Activated naive CD4-positive, alpha-beta T cell treated with anti-CD3 and anti-CD28 coated beads, Interleukin-2, amount 50 U/mL, for 24 hours (primary cell): ENCODE measurements around the gene PCDHB13.
"Not testable (repeated sequence)": the region's sequence is repeated elsewhere in the genome, so short reads cannot be mapped to it uniquely, and the experiment has no call there.

Experiments used
- H3K27ac Mint-ChIP-seq: one replicate; pipeline ENCODE4 v1.8.0; 2021; ENCODE audit warnings: mild to moderate bottlenecking, mixed read lengths
- H3K27me3 Mint-ChIP-seq: one replicate; pipeline ENCODE4 v1.8.0; 2021; ENCODE audit warnings: mixed read lengths
- H3K36me3 Mint-ChIP-seq: one replicate; pipeline ENCODE4 v1.8.0; 2021; ENCODE audit warnings: mixed read lengths
- H3K4me1 Mint-ChIP-seq: one replicate; pipeline ENCODE4 v1.8.0; 2021; ENCODE audit warnings: mixed read lengths
- H3K4me3 Mint-ChIP-seq: one replicate; pipeline ENCODE4 v1.8.0; 2021; ENCODE audit warnings: mild to moderate bottlenecking, mixed read lengths
- H3K9me3 Mint-ChIP-seq: one replicate; pipeline ENCODE4 v1.8.0; 2021; ENCODE audit warnings: mixed read lengths

PCDHB13 gene

GRCh38 chr5:141192110-141192725 lies 21.5 kb upstream of the PCDHB13 start, which contains the start of gene PCDHB10:
PCDHB10 (plus strand) TSS chr5:141192353; CDS start chr5:141192553, 200 bp downstream.
- H3K36me3 Mint-ChIP-seq, result peaks cover 15% of the 10 kb centered on the region
- no peak within 1 kb of the TSS for H3K4me3 Mint-ChIP-seq
- no peak within 1 kb of the TSS for H3K27ac Mint-ChIP-seq
- H3K4me1 Mint-ChIP-seq, result peaks cover under 1% of the 10 kb centered on the region
- peaks cover 43% of the 10 kb centered on the region for H3K27me3 Mint-ChIP-seq
- peaks cover 13% of the 10 kb centered on the region for H3K9me3 Mint-ChIP-seq

DNA sequence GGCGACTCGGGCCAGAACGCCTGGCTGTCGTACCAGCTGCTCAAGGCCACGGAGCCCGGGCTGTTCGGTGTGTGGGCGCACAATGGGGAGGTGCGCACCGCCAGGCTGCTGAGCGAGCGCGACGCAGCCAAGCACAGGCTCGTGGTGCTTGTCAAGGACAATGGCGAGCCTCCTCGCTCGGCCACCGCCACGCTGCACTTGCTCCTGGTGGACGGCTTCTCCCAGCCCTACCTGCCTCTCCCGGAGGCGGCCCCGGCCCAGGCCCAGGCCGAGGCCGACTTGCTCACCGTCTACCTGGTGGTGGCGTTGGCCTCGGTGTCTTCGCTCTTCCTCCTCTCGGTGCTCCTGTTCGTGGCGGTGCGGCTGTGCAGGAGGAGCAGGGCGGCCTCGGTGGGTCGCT lies 19.4 kb upstream of the PCDHB13 start:
- not testable (repeated sequence) for H3K27ac Mint-ChIP-seq, H3K4me3 Mint-ChIP-seq, H3K4me1 Mint-ChIP-seq
- Mint-ChIP-seq H3K36me3 (peaks cover 15% of the 10 kb centered on the region), H3K27me3 (peaks cover 48% of the 10 kb centered on the region), H3K9me3 (peaks cover 20% of the 10 kb centered on the region)

- peaks cover 17% of the 10 kb centered on the region for H3K36me3 Mint-ChIP-seq
- H3K4me1 Mint-ChIP-seq, result no peaks in the 10 kb centered on the region
- no peak overlapping the region for H3K27ac Mint-ChIP-seq
- no peak overlapping the region for H3K4me3 Mint-ChIP-seq
- H3K9me3 Mint-ChIP-seq, result peaks cover 20% of the 10 kb centered on the region
- H3K27me3 Mint-ChIP-seq, result peaks cover 50% of the 10 kb centered on the region
Observed at GRCh38 chr5:141196363-141196762, 17.4 kb upstream of the PCDHB13 start.

- Mint-ChIP-seq H3K9me3 (peaks cover 20% of the 10 kb centered on the region), H3K27ac (no peak within 1 kb of the TSS), H3K27me3 (peaks cover 41% of the 10 kb centered on the region), H3K4me3 (no peak within 1 kb of the TSS), H3K4me1 (no peaks in the 10 kb centered on the region), H3K36me3 (peaks cover 13% of the 10 kb centered on the region)
Observed at GRCh38 chr5:141199359-141200235, 14.1 kb upstream of the PCDHB13 start, which contains the start of gene PCDHB11. PCDHB11 (plus strand) TSS chr5:141199627; CDS start chr5:141199775, 148 bp downstream.

DNA sequence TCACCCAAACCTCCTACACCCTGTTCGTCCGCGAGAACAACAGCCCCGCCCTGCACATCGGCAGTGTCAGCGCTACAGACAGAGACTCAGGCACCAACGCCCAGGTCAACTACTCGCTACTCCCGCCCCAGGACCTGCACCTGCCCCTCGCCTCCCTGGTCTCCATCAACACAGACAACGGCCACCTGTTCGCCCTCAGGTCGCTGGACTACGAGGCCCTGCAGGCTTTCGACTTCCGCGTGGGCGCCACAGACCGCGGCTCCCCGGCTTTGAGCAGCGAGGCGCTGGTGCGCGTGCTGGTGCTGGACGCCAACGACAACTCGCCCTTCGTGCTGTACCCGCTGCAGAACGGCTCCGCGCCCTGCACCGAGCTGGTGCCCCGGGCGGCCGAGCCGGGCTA lies 12.6 kb upstream of the PCDHB13 start:
- not testable (repeated sequence) for H3K36me3 Mint-ChIP-seq

GRCh38 chr5:141201646-141202045 lies 12.1 kb upstream of the PCDHB13 start:
- H3K4me1 Mint-ChIP-seq, H3K36me3 Mint-ChIP-seq, H3K4me3 Mint-ChIP-seq, H3K27ac Mint-ChIP-seq: not testable (repeated sequence)
- Mint-ChIP-seq H3K9me3 (peaks cover 16% of the 10 kb centered on the region), H3K27me3 (peaks cover 46% of the 10 kb centered on the region)

More for the DNA sequence above, 12.6 kb upstream of the PCDHB13 start:
- H3K27me3 Mint-ChIP-seq, result peaks cover 45% of the 10 kb centered on the region
- not testable (repeated sequence) for H3K4me3 Mint-ChIP-seq, H3K27ac Mint-ChIP-seq, H3K4me1 Mint-ChIP-seq
- peaks cover 16% of the 10 kb centered on the region for H3K9me3 Mint-ChIP-seq

GRCh38 chr5:141208478-141208877 lies 5.2 kb upstream of the PCDHB13 start, which contains the start of gene PCDHB12:
PCDHB12 (plus strand) TSS chr5:141208719; CDS start chr5:141208908, 189 bp downstream.
- Mint-ChIP-seq H3K27me3 (peaks cover 55% of the 10 kb centered on the region), H3K36me3 (no peaks in the 10 kb centered on the region), H3K4me3 (peak within 1 kb of the TSS; percentile 15), H3K9me3 (peaks cover 5% of the 10 kb centered on the region), H3K4me1 (no peaks in the 10 kb centered on the region), H3K27ac (no peak within 1 kb of the TSS)

GRCh38 chr5:141210281-141210680 lies 3.4 kb upstream of the PCDHB13 start:
- H3K27ac Mint-ChIP-seq, H3K36me3 Mint-ChIP-seq, H3K4me3 Mint-ChIP-seq, H3K9me3 Mint-ChIP-seq, H3K4me1 Mint-ChIP-seq: not testable (repeated sequence)
- peaks cover 58% of the 10 kb centered on the region for H3K27me3 Mint-ChIP-seq

- H3K36me3 Mint-ChIP-seq, H3K4me3 Mint-ChIP-seq, H3K9me3 Mint-ChIP-seq, H3K27ac Mint-ChIP-seq, H3K4me1 Mint-ChIP-seq: not testable (repeated sequence)
- H3K27me3 Mint-ChIP-seq, result peaks cover 56% of the 10 kb centered on the region
Observed at GRCh38 chr5:141210849-141211248, 2.9 kb upstream of the PCDHB13 start.

DNA sequence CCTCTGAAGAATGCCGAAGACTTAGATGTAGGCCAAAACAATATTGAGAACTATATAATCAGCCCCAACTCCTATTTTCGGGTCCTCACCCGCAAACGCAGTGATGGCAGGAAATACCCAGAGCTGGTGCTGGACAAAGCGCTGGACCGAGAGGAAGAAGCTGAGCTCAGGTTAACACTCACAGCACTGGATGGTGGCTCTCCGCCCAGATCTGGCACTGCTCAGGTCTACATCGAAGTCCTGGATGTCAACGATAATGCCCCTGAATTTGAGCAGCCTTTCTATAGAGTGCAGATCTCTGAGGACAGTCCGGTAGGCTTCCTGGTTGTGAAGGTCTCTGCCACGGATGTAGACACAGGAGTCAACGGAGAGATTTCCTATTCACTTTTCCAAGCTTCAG lies 864 bp downstream of the PCDHB13 start:
- Mint-ChIP-seq H3K9me3 (peaks cover 16% of the 10 kb centered on the region), H3K27me3 (peaks cover 49% of the 10 kb centered on the region), H3K36me3 (peaks cover 12% of the 10 kb centered on the region)
- not testable (repeated sequence) for H3K27ac Mint-ChIP-seq, H3K4me3 Mint-ChIP-seq, H3K4me1 Mint-ChIP-seq

DNA sequence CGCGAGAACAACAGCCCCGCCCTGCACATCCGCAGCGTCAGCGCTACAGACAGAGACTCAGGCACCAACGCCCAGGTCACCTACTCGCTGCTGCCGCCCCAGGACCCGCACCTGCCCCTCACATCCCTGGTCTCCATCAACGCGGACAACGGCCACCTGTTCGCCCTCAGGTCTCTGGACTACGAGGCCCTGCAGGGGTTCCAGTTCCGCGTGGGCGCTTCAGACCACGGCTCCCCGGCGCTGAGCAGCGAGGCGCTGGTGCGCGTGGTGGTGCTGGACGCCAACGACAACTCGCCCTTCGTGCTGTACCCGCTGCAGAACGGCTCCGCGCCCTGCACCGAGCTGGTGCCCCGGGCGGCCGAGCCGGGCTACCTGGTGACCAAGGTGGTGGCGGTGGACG lies 1.8 kb downstream of the PCDHB13 start:
- Mint-ChIP-seq H3K27me3 (peaks cover 53% of the 10 kb centered on the region), H3K9me3 (peaks cover 25% of the 10 kb centered on the region), H3K36me3 (peaks cover 15% of the 10 kb centered on the region)
- not testable (repeated sequence) for H3K27ac Mint-ChIP-seq, H3K4me1 Mint-ChIP-seq, H3K4me3 Mint-ChIP-seq

GRCh38 chr5:141216035-141216434 lies 2.3 kb downstream of the PCDHB13 start:
- peaks cover 30% of the 10 kb centered on the region for H3K9me3 Mint-ChIP-seq

GRCh38 chr5:141223112-141223783 lies 9.5 kb downstream of the PCDHB13 start, which contains the start of gene PCDHB14:
PCDHB14 (plus strand) TSS chr5:141223343; CDS start chr5:141223506, 163 bp downstream.
- Mint-ChIP-seq H3K4me3 (peak within 1 kb of the TSS; percentile 40), H3K36me3 (peaks cover 10% of the 10 kb centered on the region), H3K27me3 (peaks cover 65% of the 10 kb centered on the region), H3K4me1 (no peaks in the 10 kb centered on the region), H3K9me3 (peaks cover 25% of the 10 kb centered on the region), H3K27ac (no peak within 1 kb of the TSS)

More at GRCh38 chr5:141216035-141216434, 2.3 kb downstream of the PCDHB13 start:
- not testable (repeated sequence) for H3K4me1 Mint-ChIP-seq, H3K4me3 Mint-ChIP-seq, H3K27ac Mint-ChIP-seq
- Mint-ChIP-seq H3K27me3 (peaks cover 54% of the 10 kb centered on the region), H3K36me3 (peaks cover 15% of the 10 kb centered on the region)

GRCh38 chr5:141224844-141225243 lies 11.1 kb downstream of the PCDHB13 start:
- Mint-ChIP-seq H3K27me3 (peaks cover 56% of the 10 kb centered on the region), H3K9me3 (peaks cover 20% of the 10 kb centered on the region)
- not testable (repeated sequence) for H3K36me3 Mint-ChIP-seq, H3K4me3 Mint-ChIP-seq, H3K4me1 Mint-ChIP-seq, H3K27ac Mint-ChIP-seq

- H3K36me3 Mint-ChIP-seq, H3K27ac Mint-ChIP-seq: not testable (repeated sequence)
Observed at GRCh38 chr5:141225421-141225820, 11.7 kb downstream of the PCDHB13 start.

More at GRCh38 chr5:141225421-141225820, 11.7 kb downstream of the PCDHB13 start:
- H3K27me3 Mint-ChIP-seq, result peaks cover 50% of the 10 kb centered on the region
- H3K4me1 Mint-ChIP-seq, H3K4me3 Mint-ChIP-seq: not testable (repeated sequence)
- H3K9me3 Mint-ChIP-seq, result peaks cover 14% of the 10 kb centered on the region
